ENCODE results near the gene IDH1.
A peak's percentile ranks its signal among the peaks of the same experiment; 100 is the strongest.

DNA sequence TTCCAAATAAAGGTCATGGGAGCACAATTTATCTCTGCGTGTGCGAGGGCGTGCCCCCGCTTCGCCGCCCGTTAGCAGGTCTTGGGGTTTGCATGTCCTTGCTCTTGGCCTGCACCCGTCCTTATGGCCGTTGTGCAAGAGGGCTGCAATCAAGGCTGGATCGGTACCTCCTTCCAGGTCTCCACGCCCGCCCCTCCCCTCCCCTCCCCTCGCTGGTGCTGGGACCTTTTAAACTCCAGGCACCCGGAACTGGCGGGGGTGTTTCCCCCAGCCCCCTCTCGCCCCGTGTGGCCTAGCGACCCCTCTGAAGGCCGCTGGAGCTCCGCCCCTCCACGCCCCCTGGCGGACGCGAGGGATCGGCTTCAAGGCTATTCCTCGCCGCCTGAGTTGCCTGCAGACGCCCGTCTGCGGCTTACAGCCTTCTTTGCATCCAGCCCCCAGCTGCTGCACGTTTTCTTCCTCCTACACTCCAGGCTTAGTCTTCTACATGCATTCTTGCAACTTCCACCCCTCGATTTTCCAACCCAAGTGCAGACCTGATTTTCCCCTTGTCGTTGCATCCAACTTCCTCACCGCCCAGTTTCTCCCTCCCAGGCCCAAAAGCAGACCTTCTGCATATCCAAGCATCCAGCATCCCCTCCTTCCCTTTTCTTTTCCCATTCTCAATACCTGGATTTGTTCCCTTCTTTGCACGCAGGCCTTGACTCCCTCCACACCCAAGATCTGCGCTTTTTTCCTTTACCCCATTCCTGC lies 577 bp downstream of the IDH1 start:
- TF ChIP-seq, protein P1, sequence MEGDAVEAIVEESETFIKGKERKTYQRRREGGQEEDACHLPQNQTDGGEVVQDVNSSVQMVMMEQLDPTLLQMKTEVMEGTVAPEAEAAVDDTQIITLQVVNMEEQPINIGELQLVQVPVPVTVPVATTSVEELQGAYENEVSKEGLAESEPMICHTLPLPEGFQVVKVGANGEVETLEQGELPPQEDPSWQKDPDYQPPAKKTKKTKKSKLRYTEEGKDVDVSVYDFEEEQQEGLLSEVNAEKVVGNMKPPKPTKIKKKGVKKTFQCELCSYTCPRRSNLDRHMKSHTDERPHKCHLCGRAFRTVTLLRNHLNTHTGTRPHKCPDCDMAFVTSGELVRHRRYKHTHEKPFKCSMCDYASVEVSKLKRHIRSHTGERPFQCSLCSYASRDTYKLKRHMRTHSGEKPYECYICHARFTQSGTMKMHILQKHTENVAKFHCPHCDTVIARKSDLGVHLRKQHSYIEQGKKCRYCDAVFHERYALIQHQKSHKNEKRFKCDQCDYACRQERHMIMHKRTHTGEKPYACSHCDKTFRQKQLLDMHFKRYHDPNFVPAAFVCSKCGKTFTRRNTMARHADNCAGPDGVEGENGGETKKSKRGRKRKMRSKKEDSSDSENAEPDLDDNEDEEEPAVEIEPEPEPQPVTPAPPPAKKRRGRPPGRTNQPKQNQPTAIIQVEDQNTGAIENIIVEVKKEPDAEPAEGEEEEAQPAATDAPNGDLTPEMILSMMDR (IDR thresholded peaks at IDR 0.05), result peak in 1 of 3 donors; percentile 36
- TF ChIP-seq POLR2A (IDR thresholded peaks at IDR 0.05), result no peak

Measured in lower leg skin (tissue), 3 donors.